CD4-positive, alpha-beta T cell treated with Interferon alpha-2 for 1 hour (primary cell): Measurements from ENCODE around the gene TM4SF20.
A peak's percentile ranks its signal among the peaks of the same experiment; 100 is the strongest.
"Not testable (repeated sequence)": the region's sequence is repeated elsewhere in the genome, so short reads cannot be mapped to it uniquely, and the experiment has no call there.

Experiments used
- DNase-seq, 2 donors: peaks; one replicate each; pipeline ENCODE4 v3.0.0-alpha.2; 2020 to 2022

The TM4SF20 gene

GRCh38 chr2:227366769-227367426 lies 12.2 kb downstream of the TM4SF20 start:
- DNase-seq = no peak

GRCh38 chr2:227365833-227366232 lies 13.3 kb downstream of the TM4SF20 start:
- DNase-seq = no peak

GRCh38 chr2:227364585-227365263 lies 14.4 kb downstream of the TM4SF20 start:
- DNase-seq = not testable (repeated sequence)

GRCh38 chr2:227363756-227364155 lies 15.3 kb downstream of the TM4SF20 start:
- DNase-seq = peak in 1 of 2 donors; percentile 23

GRCh38 chr2:227360351-227360750 lies 18.8 kb downstream of the TM4SF20 start:
- no peak for DNase-seq

- DNase-seq = no peak
Observed at GRCh38 chr2:227351639-227352038, 27.5 kb downstream of the TM4SF20 start.

- DNase-seq = no peak
Observed at GRCh38 chr2:227349989-227350612, 29.0 kb downstream of the TM4SF20 start.

GRCh38 chr2:227348324-227348723 lies 30.8 kb downstream of the TM4SF20 start:
- DNase-seq = no peak

GRCh38 chr2:227347117-227347516 lies 32.0 kb downstream of the TM4SF20 start:
- no peak for DNase-seq

- no peak for DNase-seq
Observed at GRCh38 chr2:227344231-227344630, 34.9 kb downstream of the TM4SF20 start.

- DNase-seq = no peak
Observed at GRCh38 chr2:227341553-227341952, 37.6 kb downstream of the TM4SF20 start.

- no peak for DNase-seq
Observed at GRCh38 chr2:227340106-227340505, 39.0 kb downstream of the TM4SF20 start.

- DNase-seq = no peak
Observed at GRCh38 chr2:227339098-227339599, 40.0 kb downstream of the TM4SF20 start.

GRCh38 chr2:227337442-227337841 lies 41.7 kb downstream of the TM4SF20 start:
- no peak for DNase-seq

GRCh38 chr2:227335713-227336112 lies 43.4 kb downstream of the TM4SF20 start:
- DNase-seq = no peak

- DNase-seq = no peak
Observed at GRCh38 chr2:227326783-227327182, 52.3 kb downstream of the TM4SF20 start.

GRCh38 chr2:227325839-227326195 lies 53.3 kb downstream of the TM4SF20 start:
- DNase-seq = no peak

GRCh38 chr2:227324995-227325838 lies 53.9 kb downstream of the TM4SF20 start, which contains the start of gene MFF:
Gene MFF, plus strand, starts transcription at chr2:227325251. Its CDS starts 5,415 bp downstream, at chr2:227330666.
- DNase-seq = peak; percentile 93 to 95

GRCh38 chr2:227324642-227324994 lies 54.5 kb downstream of the TM4SF20 start:
- DNase-seq = no peak

GRCh38 chr2:227323818-227324217 lies 55.3 kb downstream of the TM4SF20 start:
- DNase-seq = no peak

GRCh38 chr2:227322530-227323205 lies 56.4 kb downstream of the TM4SF20 start:
- no peak for DNase-seq

GRCh38 chr2:227320305-227321094 lies 58.6 kb downstream of the TM4SF20 start:
- no peak for DNase-seq
